ENCODE data around the gene OBP2B. TPM values are rescaled to one million over a fixed set of nuclear protein-coding genes. Genes with fewer than 3 reads are reported as not detected.
"Not testable (repeated sequence)": the region's sequence is repeated elsewhere in the genome, so short reads cannot be mapped to it uniquely, and the experiment has no call there.

Gene OBP2B
- total RNA-seq, result not detected in 2 replicates
- not detected for polyA plus RNA-seq (2012)

GRCh38 chr9:133208880-133209300, at the start of gene OBP2B:
OBP2B (minus strand) TSS chr9:133209250; CDS start chr9:133209199, 51 bp downstream.
- not testable (repeated sequence) for DNase-seq (ENCODE audit: low read depth)

GRCh38 chr9:133258061-133259015, 49.3 kb upstream of the OBP2B start:
- DNase-seq (ENCODE audit: low read depth), result no peak

- DNase-seq (ENCODE audit: low read depth), result no peak
Observed at GRCh38 chr9:133257465-133257956, 48.5 kb upstream of the OBP2B start.

- DNase-seq (ENCODE audit: low read depth), result peak; percentile 12
Observed at GRCh38 chr9:133256686-133257091, 47.6 kb upstream of the OBP2B start.

- DNase-seq (ENCODE audit: low read depth), result no peak
Observed at GRCh38 chr9:133256136-133256461, 47.0 kb upstream of the OBP2B start.

DNA sequence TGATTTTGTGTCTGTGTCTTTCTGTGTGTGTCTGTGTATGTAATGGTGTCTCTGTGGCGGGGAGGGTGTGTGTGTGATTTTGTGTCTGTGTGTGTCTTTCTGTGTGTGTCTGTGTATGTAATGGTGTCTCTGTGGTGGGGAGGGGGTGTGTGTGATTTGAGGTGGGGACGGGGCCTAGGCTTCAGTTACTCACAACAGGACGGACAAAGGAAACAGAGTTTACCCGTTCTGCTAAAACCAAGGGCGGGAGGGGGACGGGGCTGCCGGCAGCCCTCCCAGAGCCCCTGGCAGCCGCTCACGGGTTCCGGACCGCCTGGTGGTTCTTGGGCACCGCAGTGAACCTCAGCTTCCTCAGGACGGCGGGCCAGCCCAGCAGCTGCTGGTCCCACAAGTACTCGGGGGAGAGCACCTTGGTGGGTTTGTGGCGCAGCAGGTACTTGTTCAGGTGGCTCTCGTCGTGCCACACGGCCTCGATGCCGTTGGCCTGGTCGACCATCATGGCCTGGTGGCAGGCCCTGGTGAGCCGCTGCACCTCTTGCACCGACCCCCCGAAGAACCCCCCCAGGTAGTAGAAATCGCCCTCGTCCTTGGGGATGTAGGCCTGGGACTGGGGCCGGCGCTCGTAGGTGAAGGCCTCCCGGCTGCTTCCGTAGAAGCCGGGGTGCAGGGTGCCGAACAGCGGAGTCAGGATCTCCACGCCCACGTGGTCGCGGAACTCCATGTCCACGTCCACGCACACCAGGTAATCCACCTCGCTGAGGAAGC, 46.5 kb upstream of the OBP2B start:
- DNase-seq (ENCODE audit: low read depth), result no peak

DNA sequence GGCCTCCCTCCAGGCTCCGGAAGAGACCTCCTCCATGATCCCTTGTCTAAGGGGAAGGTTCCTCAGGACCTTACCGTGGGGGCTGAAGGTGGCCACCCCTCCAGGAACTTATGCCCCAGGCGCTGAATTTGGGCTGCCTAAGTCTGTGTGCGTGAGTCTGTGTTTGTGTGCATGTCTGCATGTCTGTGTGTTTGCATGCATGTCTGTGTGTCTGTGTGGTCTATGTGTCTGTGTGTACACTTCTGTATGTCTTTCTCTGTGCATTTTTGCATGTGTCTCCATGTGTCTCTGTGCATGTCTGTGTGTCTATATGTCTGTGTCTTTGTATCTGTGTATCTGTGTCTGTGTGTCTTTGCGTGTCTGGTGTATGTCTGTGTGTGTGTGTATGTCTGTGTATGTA, 45.4 kb upstream of the OBP2B start:
- DNase-seq (ENCODE audit: low read depth), result no peak

- DNase-seq (ENCODE audit: low read depth), result no peak
Observed at GRCh38 chr9:133253268-133253667, 44.2 kb upstream of the OBP2B start.

DNA sequence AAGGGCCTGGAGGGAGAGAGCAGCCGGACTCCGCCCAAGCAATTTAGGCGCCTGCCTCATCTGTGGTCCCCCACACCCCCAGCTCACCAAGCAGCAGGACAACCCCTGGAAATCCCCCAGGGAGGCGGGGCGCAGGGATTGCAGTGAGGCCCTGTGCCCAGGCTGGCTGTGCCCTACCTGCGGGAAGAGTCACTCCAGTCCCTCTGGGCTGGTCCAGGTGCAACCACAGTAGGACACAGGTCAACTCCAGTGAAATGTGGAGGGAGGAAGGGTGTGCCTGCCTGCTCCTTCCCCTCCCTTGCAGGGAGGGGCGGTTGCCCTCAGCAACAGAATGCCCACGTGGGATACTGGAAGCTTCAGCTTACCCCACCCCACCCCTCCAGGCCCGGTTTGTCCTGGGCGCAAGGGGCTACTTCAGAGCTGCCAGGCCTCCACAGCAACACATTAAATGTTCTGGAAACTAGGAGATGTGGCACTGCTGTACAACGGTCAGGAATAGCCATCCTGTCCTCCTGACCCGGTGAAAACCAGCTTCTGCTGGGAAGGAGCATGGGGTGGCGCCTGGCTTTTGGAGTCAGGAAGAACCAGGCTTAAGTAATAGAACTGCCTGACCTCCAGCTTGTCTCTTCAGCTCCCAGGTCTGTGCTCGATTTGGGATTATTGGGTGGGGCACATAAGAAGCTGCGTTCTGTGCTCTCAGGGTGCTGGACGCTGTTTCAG, 43.4 kb upstream of the OBP2B start:
- DNase-seq (ENCODE audit: low read depth), result no peak

DNA sequence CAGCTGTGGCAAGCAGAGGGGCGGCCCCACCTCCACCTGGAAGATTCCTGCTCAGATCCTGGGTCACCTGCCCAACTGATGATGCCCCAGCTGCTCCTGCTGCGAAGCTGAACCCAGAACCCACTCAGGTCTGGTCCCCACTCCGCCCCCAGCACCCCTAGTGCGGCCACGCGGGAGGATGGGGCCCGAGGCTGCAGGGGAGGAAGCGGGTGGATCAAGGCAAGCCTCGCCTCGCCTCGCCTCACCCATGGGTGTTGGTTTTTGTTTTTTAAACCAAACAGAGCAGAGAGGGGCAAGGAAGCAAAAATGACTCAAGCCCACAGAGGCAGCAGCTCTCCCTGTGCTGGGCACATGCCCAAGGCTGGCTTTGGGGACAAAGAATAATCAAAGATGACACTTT, 42.7 kb upstream of the OBP2B start:
- DNase-seq (ENCODE audit: low read depth), result no peak

GRCh38 chr9:133251221-133251620, 42.2 kb upstream of the OBP2B start:
- DNase-seq (ENCODE audit: low read depth), result not testable (repeated sequence)

GRCh38 chr9:133250741-133251170, 41.7 kb upstream of the OBP2B start:
- no peak for DNase-seq (ENCODE audit: low read depth)

- no peak for DNase-seq (ENCODE audit: low read depth)
Observed at GRCh38 chr9:133249337-133249736, 40.3 kb upstream of the OBP2B start.

GRCh38 chr9:133248726-133249295, 39.8 kb upstream of the OBP2B start:
- DNase-seq (ENCODE audit: low read depth), result no peak

DNA sequence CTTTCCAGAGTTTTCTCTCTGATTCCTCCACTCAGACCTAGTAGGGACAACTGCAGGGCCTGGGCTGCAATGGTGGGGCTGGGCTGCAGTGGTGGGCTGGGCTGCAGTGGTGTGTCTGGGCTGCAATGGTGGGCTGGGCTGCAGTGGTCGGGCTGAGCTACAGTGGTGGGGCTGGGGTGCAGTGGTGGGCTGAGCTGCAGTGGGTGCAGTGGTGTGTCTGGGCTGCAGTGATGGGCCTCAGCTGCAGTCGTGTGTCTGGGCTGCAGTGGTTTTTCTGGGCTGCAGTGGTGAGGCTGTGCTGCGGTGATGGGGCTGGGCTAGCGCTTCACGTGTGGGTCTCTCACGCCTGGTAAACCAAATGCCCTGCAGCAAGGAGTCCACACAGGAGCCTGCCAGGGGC, 38.6 kb upstream of the OBP2B start:
- DNase-seq (ENCODE audit: low read depth), result no peak

DNA sequence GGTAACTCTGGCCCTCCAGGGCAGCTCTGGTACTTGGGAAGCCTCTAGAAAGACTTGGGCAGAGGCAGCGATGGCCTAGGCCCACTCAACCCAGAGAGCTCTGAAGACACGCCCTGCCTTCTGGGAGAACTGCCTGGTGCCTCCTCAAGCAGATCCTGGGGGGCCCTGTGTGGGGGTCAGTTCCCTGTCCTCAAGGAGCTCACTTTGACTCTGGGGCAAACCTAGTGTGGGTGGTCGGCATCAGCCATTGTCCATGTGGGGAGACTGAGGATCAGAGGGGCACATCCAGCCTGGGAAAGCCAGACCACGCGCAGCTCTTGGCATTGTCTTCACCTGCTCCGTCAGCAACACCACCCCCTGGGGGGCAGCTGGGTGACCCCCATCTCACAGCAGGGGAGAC, 37.9 kb upstream of the OBP2B start:
- DNase-seq (ENCODE audit: low read depth), result no peak

- DNase-seq (ENCODE audit: low read depth), result no peak
Observed at GRCh38 chr9:133246562-133246961, 37.5 kb upstream of the OBP2B start.

- DNase-seq (ENCODE audit: low read depth), result no peak
Observed at GRCh38 chr9:133242991-133243390, 33.9 kb upstream of the OBP2B start.

DNA sequence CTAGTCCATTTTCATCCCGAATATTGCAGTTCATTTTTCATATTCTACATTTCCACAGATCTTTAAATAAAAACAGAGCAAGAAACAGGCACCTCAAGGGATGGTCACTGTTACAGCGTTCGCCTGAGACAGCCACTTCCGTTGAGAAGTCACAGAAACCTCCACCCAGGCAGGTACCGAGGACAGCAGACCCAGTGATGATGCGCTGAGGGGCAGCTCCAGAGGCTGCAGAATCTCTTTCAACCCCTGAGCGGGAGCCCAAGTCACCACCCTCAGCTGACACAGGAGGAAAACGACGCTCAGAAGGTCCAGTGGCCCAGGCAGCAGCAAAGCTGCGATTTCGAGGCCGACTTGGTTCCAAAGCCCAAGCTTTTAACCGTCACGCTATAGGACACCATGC, 33.2 kb upstream of the OBP2B start:
- no peak for DNase-seq (ENCODE audit: low read depth)

DNA sequence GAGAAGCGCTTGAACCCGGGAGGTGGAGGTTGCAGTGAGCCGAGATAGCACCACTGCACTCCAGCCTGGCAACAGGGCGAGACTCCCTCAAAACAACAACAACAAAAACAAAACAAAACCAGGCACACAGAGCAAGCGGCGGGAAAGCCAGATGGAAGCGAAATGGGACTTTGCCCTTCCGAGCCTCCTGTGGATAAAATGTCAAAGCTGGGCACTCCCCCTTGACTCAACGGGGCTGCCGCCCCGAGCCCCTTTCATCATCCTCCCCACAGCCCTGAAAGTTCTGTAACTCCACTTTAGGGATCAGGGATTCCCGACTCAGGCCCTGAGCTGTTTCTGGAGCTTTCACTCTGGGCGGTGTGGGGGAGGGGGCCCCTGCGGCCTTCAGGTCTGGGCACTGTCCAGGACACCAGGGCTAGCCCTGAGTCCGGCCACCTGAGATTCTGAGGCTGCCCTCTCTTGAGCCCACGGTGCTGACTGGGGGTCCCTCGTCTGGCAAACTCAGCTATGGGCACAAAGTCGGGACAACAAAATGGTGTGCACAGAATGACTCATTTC, 30.6 kb upstream of the OBP2B start:
- DNase-seq (ENCODE audit: low read depth), result no peak

All from myocyte (in vitro differentiated cells).